ENCODE results near the gene SLC37A4.
A peak's percentile ranks its signal among the peaks of the same experiment; 100 is the strongest.
"Not testable (repeated sequence)": the region's sequence is repeated elsewhere in the genome, so short reads cannot be mapped to it uniquely, and the experiment has no call there.

Gene SLC37A4

GRCh38 chr11:119025099-119025473 is 5.6 kb downstream of the SLC37A4 start:
- no peak overlapping the region for H3K4me3 ChIP-seq (ENCODE audit: low read depth, low read length)

GRCh38 chr11:119024430-119025098 is 6.1 kb downstream of the SLC37A4 start:
- no peak for TF ChIP-seq CTCF (IDR thresholded peaks at IDR 0.05; ENCODE audit: low read depth, low read length, missing control alignments)
- no peak overlapping the region for H3K4me3 ChIP-seq (ENCODE audit: low read depth, low read length)
- no peak for DNase-seq (ENCODE audit: low read depth)

More at GRCh38 chr11:119025099-119025473, 5.6 kb downstream of the SLC37A4 start:
- no peak for TF ChIP-seq CTCF (IDR thresholded peaks at IDR 0.05; ENCODE audit: low read depth, low read length, missing control alignments)
- DNase-seq (ENCODE audit: low read depth): no peak

- no peak overlapping the region for H3K4me3 ChIP-seq (ENCODE audit: low read depth, low read length)
- TF ChIP-seq CTCF (IDR thresholded peaks at IDR 0.05; ENCODE audit: low read depth, low read length, missing control alignments): no peak
- DNase-seq (ENCODE audit: low read depth): no peak
Observed at GRCh38 chr11:119023741-119024140, 6.9 kb downstream of the SLC37A4 start.

- TF ChIP-seq CTCF (IDR thresholded peaks at IDR 0.05; ENCODE audit: low read depth, low read length, missing control alignments): no peak
- no peak overlapping the region for H3K4me3 ChIP-seq (ENCODE audit: low read depth, low read length)
- no peak for DNase-seq (ENCODE audit: low read depth)
Observed at GRCh38 chr11:119021631-119022030, 9.0 kb downstream of the SLC37A4 start.

- no peak for TF ChIP-seq CTCF (IDR thresholded peaks at IDR 0.05; ENCODE audit: low read depth, low read length, missing control alignments)
- peak overlapping the region; percentile 91 for H3K4me3 ChIP-seq (ENCODE audit: low read depth, low read length)
- DNase-seq (ENCODE audit: low read depth): no peak
Observed at GRCh38 chr11:119019996-119020395, 10.7 kb downstream of the SLC37A4 start.

- TF ChIP-seq CTCF (IDR thresholded peaks at IDR 0.05; ENCODE audit: low read depth, low read length, missing control alignments): no peak
- H3K4me3 ChIP-seq (ENCODE audit: low read depth, low read length): peak within 1 kb of the TSS; percentile 91
- DNase-seq (ENCODE audit: low read depth): peak; percentile 91
Observed at GRCh38 chr11:119018074-119018938, 12.4 kb downstream of the SLC37A4 start, which contains the start of the genes RPS25 and TRAPPC4. Gene RPS25, minus strand, starts transcription at chr11:119018343. Its CDS starts 59 bp downstream, at chr11:119018284. Gene TRAPPC4, plus strand, starts transcription at chr11:119018766. Its CDS starts 30 bp downstream, at chr11:119018796.

GRCh38 chr11:119017377-119017776 is 13.3 kb downstream of the SLC37A4 start:
- DNase-seq (ENCODE audit: low read depth): not testable (repeated sequence)
- H3K4me3 ChIP-seq (ENCODE audit: low read depth, low read length): peak overlapping the region; percentile 91

All from GM12864 (cell line).